ENCODE data around the gene NAA38. TPM values are rescaled to one million over a fixed set of nuclear protein-coding genes. Genes with fewer than 3 reads are reported as not detected.
A peak's percentile ranks its signal among the peaks of the same experiment; 100 is the strongest.
"Not testable (repeated sequence)": the region's sequence is repeated elsewhere in the genome, so short reads cannot be mapped to it uniquely, and the experiment has no call there.

Gene NAA38
- total RNA-seq, 2 experiments from 2014 or later = 75.0 to 75.3 TPM

DNA sequence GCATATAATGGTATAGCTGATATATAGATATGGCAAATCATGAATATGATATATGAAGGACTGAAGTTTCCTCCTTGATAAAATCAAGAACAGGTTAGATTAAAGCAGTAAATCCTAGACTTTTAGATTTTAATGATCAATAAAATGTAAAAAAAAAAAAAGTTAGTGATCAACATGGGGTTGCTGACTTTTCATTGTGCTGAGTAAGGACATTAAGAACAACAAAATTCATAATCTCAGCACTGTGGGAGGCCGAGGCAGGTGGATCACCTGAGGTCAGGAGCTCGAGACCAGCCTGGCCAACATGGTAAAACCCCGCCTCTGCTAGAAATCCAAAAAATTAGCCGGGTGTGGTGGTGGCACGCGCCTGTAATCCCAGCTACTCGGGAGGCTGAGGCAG, 20.9 kb upstream of the NAA38 start:
- DNase-seq = no peak
- H3K27me3 Mint-ChIP-seq (ENCODE audit: low read depth) = no peaks in the 10 kb centered on the region
- intact Hi-C loops (cut with micrococcal nuclease) = no loop called here
- peaks cover 5% of the 10 kb centered on the region for H3K36me3 Mint-ChIP-seq (ENCODE audit: low read depth)
- no peaks in the 10 kb centered on the region for H3K4me1 Mint-ChIP-seq (ENCODE audit: low read depth)
- H3K9me3 Mint-ChIP-seq = no peaks in the 10 kb centered on the region
- CTCF ChIA-PET = interaction anchor here (2.3 kb wide), 1 partner anchor 16 kb away, joined by 6 read pairs; no protein-coding TSS in a partner anchor
- H3K27ac Mint-ChIP-seq = no peak overlapping the region
- no peak overlapping the region for H3K4me3 Mint-ChIP-seq

DNA sequence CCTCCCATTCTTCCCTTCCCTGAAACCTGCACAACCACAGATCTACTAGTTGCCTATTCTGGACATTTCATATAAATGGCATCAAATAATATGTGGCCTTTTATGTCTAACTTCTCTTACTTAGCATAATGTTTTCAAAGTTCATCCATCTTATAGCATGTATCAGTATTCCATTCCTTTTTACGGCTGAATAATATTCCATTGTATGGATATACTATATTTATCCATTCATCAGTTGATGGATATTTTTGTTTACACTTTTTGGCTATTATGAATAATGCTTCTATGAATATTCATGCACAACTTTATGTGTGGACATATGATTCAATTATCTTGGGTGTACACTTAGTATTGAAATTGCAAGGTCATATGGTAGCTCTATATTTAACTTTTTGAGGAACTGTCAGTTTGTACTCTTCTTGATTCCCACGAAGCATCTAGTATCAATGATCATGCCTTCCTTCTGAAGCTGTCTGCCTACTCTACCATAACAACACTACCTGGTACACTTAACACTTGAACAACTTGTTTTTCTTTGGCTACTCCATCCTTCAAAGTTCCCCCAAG, 18.5 kb upstream of the NAA38 start:
- no peak for DNase-seq
- Mint-ChIP-seq H3K4me1 (ENCODE audit: low read depth) (no peaks in the 10 kb centered on the region), H3K27ac (no peak overlapping the region), H3K4me3 (no peak overlapping the region), H3K27me3 (ENCODE audit: low read depth) (no peaks in the 10 kb centered on the region), H3K36me3 (ENCODE audit: low read depth) (peaks cover 11% of the 10 kb centered on the region), H3K9me3 (no peaks in the 10 kb centered on the region)
- CTCF ChIA-PET = no interaction called here
- intact Hi-C loops (cut with micrococcal nuclease) = no loop called here

DNA sequence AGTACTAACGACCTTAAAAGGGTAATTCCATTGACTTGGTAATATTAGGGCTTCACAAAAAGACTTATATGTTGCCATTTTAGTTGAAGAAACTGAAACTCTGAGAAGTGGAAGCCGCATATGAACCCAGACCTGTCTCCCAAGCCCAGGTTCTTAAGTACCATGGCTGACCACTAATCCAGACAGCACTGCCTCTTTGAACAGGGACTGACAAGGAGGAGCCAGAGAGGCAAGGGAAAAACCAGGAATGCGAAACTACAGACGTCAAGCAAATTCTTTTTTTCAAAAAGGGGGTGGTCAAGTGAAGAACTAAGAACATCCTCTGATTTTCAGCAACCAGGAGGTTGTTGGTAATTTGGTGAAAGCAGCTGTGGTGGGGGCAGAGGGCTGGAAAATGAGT, 15.7 kb upstream of the NAA38 start:
- CTCF ChIA-PET = interaction anchor here (0.5 to 1.1 kb wide), 2 partner anchors 9 to 187 kb away, joined by 3 to 4 read pairs; no protein-coding TSS in a partner anchor
- H3K27me3 Mint-ChIP-seq (ENCODE audit: low read depth) = no peaks in the 10 kb centered on the region
- no peaks in the 10 kb centered on the region for H3K9me3 Mint-ChIP-seq
- H3K4me3 Mint-ChIP-seq = no peak overlapping the region
- DNase-seq = no peak
- intact Hi-C loops (cut with micrococcal nuclease) = no loop called here
- H3K4me1 Mint-ChIP-seq (ENCODE audit: low read depth) = peaks cover 8% of the 10 kb centered on the region
- peaks cover 13% of the 10 kb centered on the region for H3K36me3 Mint-ChIP-seq (ENCODE audit: low read depth)
- no peak overlapping the region for H3K27ac Mint-ChIP-seq

DNA sequence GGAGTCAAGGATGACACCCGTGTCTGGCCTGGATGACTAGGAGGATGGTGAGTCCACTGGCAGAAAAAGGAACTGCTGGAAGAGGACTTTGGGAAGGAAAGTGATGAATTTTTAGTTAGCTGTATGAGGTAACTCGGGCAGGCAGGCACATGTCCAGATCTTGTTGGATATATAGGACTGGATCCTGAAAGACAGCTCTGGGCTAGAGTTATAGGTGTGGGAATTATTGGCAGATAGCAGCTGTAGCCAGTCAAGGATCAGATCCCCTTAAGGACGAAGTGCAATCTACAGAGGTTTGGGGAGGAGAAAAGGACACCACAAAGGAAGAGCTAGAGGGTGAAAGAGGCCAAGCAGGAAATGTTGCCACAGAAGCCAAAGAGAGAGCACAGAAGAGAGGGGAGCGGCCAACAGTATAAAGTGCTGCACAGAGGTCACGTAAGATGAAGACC, 10.5 kb upstream of the NAA38 start:
- Mint-ChIP-seq H3K4me1 (ENCODE audit: low read depth) (peaks cover 21% of the 10 kb centered on the region), H3K27me3 (ENCODE audit: low read depth) (no peaks in the 10 kb centered on the region), H3K27ac (peak overlapping the region; percentile 51), H3K4me3 (peak overlapping the region; percentile 0), H3K36me3 (ENCODE audit: low read depth) (peaks cover 23% of the 10 kb centered on the region), H3K9me3 (no peaks in the 10 kb centered on the region)
- no peak for DNase-seq
- CTCF ChIA-PET = interaction anchor here (1.2 to 3.0 kb wide), 3 partner anchors 30 to 192 kb away, joined by 3 to 15 read pairs (median 4); no protein-coding TSS in a partner anchor
- intact Hi-C loops (cut with micrococcal nuclease) = no loop called here

DNA sequence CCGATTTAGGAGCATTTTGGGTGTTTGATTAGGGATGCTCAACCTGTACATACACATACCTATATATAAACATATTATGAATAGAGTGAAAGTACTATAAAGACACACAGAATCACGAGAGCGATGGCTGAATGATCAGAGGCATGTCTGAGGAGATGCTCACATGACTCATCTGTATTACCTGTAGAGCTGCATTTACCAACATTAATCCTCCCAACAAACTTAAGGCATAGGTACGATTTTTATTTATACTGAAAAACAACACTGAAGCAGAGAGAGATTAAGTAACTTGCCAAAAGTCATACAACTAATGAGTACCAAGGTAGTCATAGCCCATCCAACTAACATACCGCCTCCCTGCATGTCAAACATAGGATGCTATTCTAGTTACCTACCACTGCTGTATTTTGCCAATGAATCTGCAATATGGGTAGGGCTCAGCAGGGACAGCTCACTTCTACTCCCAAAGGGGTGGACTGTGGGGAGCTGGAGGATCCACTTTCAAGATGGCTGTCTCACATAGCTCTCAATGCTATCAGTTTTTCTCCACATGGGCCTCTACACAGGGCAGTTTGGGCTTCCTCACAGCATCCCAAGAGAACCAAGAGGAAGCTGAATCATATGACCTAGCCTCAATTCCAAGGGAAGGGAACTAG, 7.8 kb upstream of the NAA38 start:
- H3K4me1 Mint-ChIP-seq (ENCODE audit: low read depth) = peaks cover 21% of the 10 kb centered on the region
- no peak overlapping the region for H3K27ac Mint-ChIP-seq
- CTCF ChIA-PET = interaction anchor here (0.8 to 7.3 kb wide), 5 partner anchors 32 to 192 kb away, joined by 3 to 99 read pairs (median 9); no protein-coding TSS in a partner anchor
- no peak overlapping the region for H3K4me3 Mint-ChIP-seq
- DNase-seq = no peak
- H3K36me3 Mint-ChIP-seq (ENCODE audit: low read depth) = peaks cover 17% of the 10 kb centered on the region
- H3K9me3 Mint-ChIP-seq = no peaks in the 10 kb centered on the region
- intact Hi-C loops (cut with micrococcal nuclease) = no loop called here
- no peaks in the 10 kb centered on the region for H3K27me3 Mint-ChIP-seq (ENCODE audit: low read depth)

DNA sequence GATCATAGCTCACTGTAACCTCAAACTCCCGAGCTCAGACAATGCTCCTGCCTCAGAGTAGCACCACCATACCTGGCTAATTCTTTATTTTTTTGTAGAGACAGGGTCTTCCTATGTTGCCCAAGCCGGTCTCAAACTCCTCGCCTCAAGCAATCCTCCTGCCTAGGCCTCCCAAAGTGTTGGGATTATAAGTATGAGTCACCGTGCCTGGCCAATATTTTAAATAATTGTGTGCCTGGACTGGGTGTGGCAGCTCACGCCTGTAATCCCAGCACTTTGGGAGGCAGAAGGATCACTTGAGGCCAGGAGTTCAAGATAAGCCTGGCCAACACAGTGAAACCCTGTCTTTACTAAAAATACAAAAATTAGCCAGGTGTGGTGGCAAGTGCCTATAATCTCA, 7.0 kb upstream of the NAA38 start:
- intact Hi-C loops (cut with micrococcal nuclease); DNase-seq; H3K27ac Mint-ChIP-seq; H3K27me3 Mint-ChIP-seq (ENCODE audit: low read depth); H3K4me3 Mint-ChIP-seq; H3K9me3 Mint-ChIP-seq: not testable (repeated sequence)
- H3K36me3 Mint-ChIP-seq (ENCODE audit: low read depth) = peaks cover 19% of the 10 kb centered on the region
- peaks cover 21% of the 10 kb centered on the region for H3K4me1 Mint-ChIP-seq (ENCODE audit: low read depth)
- CTCF ChIA-PET = interaction anchor here (0.8 to 7.3 kb wide), 11 partner anchors 9 to 192 kb away, joined by 3 to 99 read pairs (median 4); partner anchors contain the start of gene CNTROB

DNA sequence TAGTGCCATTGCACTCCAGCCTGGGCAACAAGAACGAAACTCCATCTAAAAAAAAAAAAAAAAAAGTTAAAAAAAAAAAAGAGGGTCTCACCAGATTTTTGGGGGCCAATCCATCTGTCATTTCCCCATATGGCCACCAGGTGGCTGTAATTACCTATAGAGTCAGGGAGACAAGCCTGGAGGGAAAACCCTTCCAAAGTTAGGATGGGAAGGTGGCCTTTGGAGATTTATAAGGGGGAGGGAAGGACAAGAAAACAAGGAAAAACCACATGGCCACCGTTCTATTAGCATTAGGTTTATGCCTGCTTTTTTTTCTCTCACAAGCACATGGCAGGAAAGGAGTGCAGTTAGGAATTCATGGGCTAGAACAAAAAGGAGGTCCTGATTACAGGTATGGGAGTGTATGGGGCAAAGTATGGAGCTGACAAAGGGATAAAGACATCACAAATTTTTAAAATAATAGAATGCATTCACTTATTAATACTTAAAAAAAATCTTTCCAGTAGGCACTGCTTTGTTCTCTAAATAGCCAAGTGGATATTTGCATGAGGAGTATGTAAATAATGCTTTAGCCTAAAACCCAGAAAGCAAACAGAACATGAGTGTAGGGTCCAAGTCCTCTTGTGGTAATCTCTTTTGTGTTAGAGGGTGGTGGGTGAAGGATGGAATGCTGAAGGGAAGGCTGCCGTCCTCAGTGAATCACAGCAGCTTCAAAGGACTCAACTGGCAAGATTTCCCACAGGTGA, 5.5 kb upstream of the NAA38 start:
- no peaks in the 10 kb centered on the region for H3K9me3 Mint-ChIP-seq
- peaks cover 11% of the 10 kb centered on the region for H3K4me1 Mint-ChIP-seq (ENCODE audit: low read depth)
- no peak overlapping the region for H3K4me3 Mint-ChIP-seq
- no peaks in the 10 kb centered on the region for H3K27me3 Mint-ChIP-seq (ENCODE audit: low read depth)
- peaks cover 19% of the 10 kb centered on the region for H3K36me3 Mint-ChIP-seq (ENCODE audit: low read depth)
- H3K27ac Mint-ChIP-seq = no peak overlapping the region
- peak; percentile 56 for DNase-seq
- CTCF ChIA-PET = interaction anchor here (0.7 to 7.3 kb wide), 18 partner anchors 9 to 195 kb away, joined by 3 to 99 read pairs (median 4); partner anchors contain the start of genes CHD3 and CNTROB
- intact Hi-C loops (cut with micrococcal nuclease) = loop anchor here (1.0 kb wide), 3 partner anchors 24 to 125 kb away; no protein-coding TSS in a partner anchor

DNA sequence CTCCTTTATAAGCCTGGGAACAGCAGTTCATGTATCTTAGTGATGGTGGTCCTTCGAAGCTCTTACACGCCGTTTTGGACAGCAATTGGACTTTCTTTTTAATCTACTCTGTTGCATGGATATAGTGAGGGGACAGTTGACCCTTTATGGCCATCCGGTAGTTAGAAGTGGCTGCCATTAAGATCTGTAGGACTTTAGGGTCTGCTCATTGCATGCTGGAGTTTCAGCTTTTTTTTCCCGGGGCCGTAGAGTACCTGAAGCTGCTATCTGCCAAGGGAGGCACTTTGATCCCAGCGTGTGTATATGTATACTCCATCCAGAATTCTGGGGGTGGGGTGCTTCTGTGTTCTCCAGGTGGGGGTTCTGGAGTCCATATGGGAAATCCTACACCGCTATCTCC, 1.7 kb upstream of the NAA38 start:
- intact Hi-C loops (cut with micrococcal nuclease) = loop anchor here (5.0 kb wide), 1 partner anchor 552 kb away; the partner anchor contains the start of gene EIF5A
- no peaks in the 10 kb centered on the region for H3K27me3 Mint-ChIP-seq (ENCODE audit: low read depth)
- peaks cover 11% of the 10 kb centered on the region for H3K4me1 Mint-ChIP-seq (ENCODE audit: low read depth)
- no peaks in the 10 kb centered on the region for H3K9me3 Mint-ChIP-seq
- no peak for DNase-seq
- CTCF ChIA-PET = interaction anchor here (0.8 to 7.3 kb wide), 6 partner anchors 8 to 182 kb away, joined by 3 to 99 read pairs (median 3); partner anchors contain the start of gene RNF227
- no peak overlapping the region for H3K4me3 Mint-ChIP-seq
- H3K27ac Mint-ChIP-seq = no peak overlapping the region
- peaks cover 11% of the 10 kb centered on the region for H3K36me3 Mint-ChIP-seq (ENCODE audit: low read depth)

DNA sequence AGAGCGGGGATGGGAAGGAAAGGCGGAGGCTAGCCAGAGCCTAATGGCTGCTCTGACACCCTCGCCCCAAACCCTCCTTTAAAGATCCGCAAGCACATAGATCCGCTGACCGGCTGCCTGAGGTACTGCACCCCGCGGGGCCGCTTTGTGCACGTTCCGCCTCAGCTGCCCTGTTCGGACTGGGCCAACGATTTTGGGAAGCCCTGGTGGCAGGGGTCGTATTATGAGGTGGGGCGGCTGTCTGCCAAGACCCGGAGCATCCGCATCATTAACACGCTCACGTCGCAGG, 1.1 kb upstream of the NAA38 start:
- peaks cover 10% of the 10 kb centered on the region for H3K36me3 Mint-ChIP-seq (ENCODE audit: low read depth)
- intact Hi-C loops (cut with micrococcal nuclease) = loop anchor here (5.0 kb wide), 1 partner anchor 551 kb away; the partner anchor contains the start of gene EIF5A
- H3K9me3 Mint-ChIP-seq = no peaks in the 10 kb centered on the region
- no peak overlapping the region for H3K4me3 Mint-ChIP-seq
- H3K4me1 Mint-ChIP-seq (ENCODE audit: low read depth) = peaks cover 16% of the 10 kb centered on the region
- peak; percentile 53 for DNase-seq
- no peak overlapping the region for H3K27ac Mint-ChIP-seq
- H3K27me3 Mint-ChIP-seq (ENCODE audit: low read depth) = no peaks in the 10 kb centered on the region
- CTCF ChIA-PET = interaction anchor here (1.1 to 1.2 kb wide), 3 partner anchors 8 to 57 kb away, joined by 3 read pairs; partner anchors contain the start of gene RNF227

DNA sequence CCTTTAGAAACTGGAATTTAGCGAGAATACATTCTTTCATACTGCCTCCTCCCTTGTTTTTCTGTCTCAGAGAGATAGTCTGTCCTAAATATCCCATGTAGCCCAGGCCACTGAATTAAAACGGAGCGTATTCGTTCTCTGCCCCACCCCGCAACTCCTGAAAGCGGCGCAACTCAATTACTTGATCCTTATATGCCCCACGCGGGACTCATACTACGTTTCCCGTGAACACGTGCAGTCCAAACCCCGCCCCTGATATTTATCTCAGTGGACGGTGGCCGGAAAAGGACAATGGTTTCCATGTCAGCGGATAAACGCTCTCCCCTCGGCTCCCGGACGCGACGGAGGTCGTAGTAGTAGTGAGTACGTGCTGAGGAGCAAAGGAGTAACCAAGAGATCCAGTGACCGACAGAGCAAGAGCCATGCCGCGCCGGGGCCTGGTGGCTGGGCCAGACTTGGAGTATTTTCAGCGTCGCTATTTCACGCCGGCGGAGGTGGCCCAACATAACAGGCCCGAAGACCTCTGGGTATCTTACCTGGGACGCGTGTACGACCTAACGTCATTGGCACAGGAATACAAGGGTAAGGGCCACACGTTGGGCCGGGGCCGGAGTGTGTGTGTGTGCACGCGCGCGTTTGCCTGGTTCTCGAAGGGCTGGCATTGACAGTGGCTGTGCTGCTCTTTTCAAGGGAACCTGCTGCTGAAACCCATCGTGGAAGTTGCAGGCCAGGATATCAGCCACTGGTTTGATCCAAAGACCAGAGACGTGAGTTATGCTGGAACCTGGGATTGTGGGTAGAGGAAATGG, 558 bp upstream of the NAA38 start, which contains the start of gene CYB5D1:
CYB5D1 (plus strand) TSS at position 291 of the 809 bp plus-strand sequence; CDS start at position 423, 132 bp downstream.
- Mint-ChIP-seq H3K9me3 (no peaks in the 10 kb centered on the region), H3K4me1 (ENCODE audit: low read depth) (peaks cover 18% of the 10 kb centered on the region), H3K27me3 (ENCODE audit: low read depth) (no peaks in the 10 kb centered on the region), H3K27ac (no peak within 1 kb of the TSS), H3K36me3 (ENCODE audit: low read depth) (peaks cover 10% of the 10 kb centered on the region), H3K4me3 (no peak within 1 kb of the TSS)
- CTCF ChIA-PET = interaction anchor here (0.7 to 1.6 kb wide), 13 partner anchors 17 to 131 kb away, joined by 3 to 11 read pairs (median 3); no protein-coding TSS in a partner anchor
- peak; percentile 93 for DNase-seq
- intact Hi-C loops (cut with micrococcal nuclease) = loop anchor here (1.0 to 5.0 kb wide), 12 partner anchors 14 to 551 kb away; partner anchors contain the start of genes CNTROB, EIF5A, KDM6B and WRAP53

DNA sequence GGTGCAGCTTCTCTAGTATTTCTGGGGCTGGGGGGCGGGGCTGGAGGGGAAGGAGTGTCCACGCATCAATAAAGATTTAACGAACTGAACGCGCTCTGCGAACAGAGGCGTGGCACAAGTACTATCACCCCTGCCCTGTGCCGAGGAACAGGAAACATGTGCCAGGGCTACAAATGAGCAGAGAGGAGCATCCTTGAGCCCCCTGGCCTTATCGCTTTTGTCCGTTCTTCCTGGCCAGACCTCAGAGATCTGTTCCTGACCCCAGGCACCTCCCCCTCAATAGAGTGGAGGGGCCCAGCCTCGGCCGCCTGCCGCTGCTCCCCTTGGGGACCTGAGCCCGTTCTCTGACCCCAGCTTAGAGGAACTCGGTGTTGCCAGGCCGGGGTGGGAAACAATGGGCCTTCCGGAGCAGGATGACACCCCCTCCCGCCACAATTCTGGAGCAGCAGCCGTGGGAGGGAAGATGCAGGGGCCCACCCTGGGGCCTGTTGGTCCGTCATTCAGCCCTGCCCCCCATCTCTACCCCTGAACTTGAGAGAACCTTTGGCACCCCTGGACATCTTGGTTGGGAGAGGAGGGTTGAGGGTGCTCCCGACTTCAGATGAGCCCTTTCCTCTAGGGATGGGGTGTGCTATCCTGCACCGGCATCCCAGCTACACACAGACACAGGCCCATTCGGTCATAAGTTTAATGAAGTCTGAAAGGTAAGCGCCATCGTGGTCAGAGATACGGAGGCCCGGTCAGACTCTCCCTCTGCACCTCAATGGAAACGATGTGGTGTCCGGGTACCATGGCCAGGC, 1.1 kb downstream of the NAA38 start:
- DNase-seq = no peak
- intact Hi-C loops (cut with micrococcal nuclease) = loop anchor here (2.0 to 5.0 kb wide), 3 partner anchors 185 to 549 kb away; partner anchors contain the start of gene EIF5A
- H3K9me3 Mint-ChIP-seq = no peaks in the 10 kb centered on the region
- CTCF ChIA-PET = interaction anchor here (0.7 to 1.6 kb wide), 10 partner anchors 11 to 170 kb away, joined by 3 to 11 read pairs (median 5); no protein-coding TSS in a partner anchor
- H3K27me3 Mint-ChIP-seq (ENCODE audit: low read depth) = no peaks in the 10 kb centered on the region
- H3K27ac Mint-ChIP-seq = no peak overlapping the region
- H3K4me1 Mint-ChIP-seq (ENCODE audit: low read depth) = peaks cover 30% of the 10 kb centered on the region
- H3K4me3 Mint-ChIP-seq = no peak overlapping the region
- peaks cover 23% of the 10 kb centered on the region for H3K36me3 Mint-ChIP-seq (ENCODE audit: low read depth)
